ENCODE measurements around the gene IFIT1B. TPM values are rescaled to one million over a fixed set of nuclear protein-coding genes. Genes with fewer than 3 reads are reported as not detected.

The IFIT1B gene
- total and polyA plus RNA-seq, 2 experiments from 2014 or later: not detected

DNA sequence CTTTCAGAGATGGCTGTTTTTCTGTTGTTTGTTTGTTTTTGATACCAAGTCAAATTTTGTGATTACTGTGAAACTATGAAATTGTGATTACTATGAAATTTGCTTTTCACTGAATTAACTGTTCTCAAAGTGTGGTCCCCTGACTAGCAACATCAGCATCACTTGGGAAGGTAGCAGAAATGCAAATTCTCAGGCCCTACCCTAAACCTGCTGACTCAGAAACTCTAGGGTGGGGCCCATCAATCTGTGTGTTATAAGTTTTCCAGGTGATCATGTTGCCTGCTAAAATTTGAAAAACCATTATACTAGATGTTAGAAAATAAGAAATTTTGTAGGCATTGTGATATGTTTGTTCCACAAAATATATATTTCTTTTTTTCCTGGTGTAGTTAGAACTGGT is 1.2 kb downstream of the IFIT1B start:
- Histone ChIP-seq H4K20me1 (ENCODE audit: insufficient read depth, poor library complexity, severe bottlenecking) (no peaks in the 10 kb centered on the region), H3K27ac (no peak overlapping the region), H3K9me2 (replicated peaks; ENCODE audit: insufficient read depth) (no peaks in the 10 kb centered on the region), H3K36me3 (replicated peaks; ENCODE audit: insufficient read depth, low read depth) (no peaks in the 10 kb centered on the region), H3K9me3 (ENCODE audit: low read depth) (no peaks in the 10 kb centered on the region), H3K79me2 (no peaks in the 10 kb centered on the region), H3K4me2 (no peak overlapping the region), H3K27me3 (no peaks in the 10 kb centered on the region), H3K4me1 (ENCODE audit: insufficient read depth) (peaks cover 14% of the 10 kb centered on the region), H3K4me3 (no peak overlapping the region), H2AFZ (no peak overlapping the region)
- TF ChIP-seq EZH2phosphoT487 (IDR thresholded peaks at IDR 0.05; ENCODE audit: low read depth, severe bottlenecking, unreplicated experiment) (no peak), EZH2 (IDR thresholded peaks at IDR 0.05; ENCODE audit: borderline replicate concordance) (no peak)
- TF ChIP-seq, protein P1, sequence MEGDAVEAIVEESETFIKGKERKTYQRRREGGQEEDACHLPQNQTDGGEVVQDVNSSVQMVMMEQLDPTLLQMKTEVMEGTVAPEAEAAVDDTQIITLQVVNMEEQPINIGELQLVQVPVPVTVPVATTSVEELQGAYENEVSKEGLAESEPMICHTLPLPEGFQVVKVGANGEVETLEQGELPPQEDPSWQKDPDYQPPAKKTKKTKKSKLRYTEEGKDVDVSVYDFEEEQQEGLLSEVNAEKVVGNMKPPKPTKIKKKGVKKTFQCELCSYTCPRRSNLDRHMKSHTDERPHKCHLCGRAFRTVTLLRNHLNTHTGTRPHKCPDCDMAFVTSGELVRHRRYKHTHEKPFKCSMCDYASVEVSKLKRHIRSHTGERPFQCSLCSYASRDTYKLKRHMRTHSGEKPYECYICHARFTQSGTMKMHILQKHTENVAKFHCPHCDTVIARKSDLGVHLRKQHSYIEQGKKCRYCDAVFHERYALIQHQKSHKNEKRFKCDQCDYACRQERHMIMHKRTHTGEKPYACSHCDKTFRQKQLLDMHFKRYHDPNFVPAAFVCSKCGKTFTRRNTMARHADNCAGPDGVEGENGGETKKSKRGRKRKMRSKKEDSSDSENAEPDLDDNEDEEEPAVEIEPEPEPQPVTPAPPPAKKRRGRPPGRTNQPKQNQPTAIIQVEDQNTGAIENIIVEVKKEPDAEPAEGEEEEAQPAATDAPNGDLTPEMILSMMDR (IDR thresholded peaks at IDR 0.05; ENCODE audit: poor library complexity): no peak
- no peak for DNase-seq (ENCODE audit: low spot score)

- WGBS (ENCODE audit: low lambda C conversion rate, missing lambda C conversion rate): 88% methylated on average over 1 of the region's 1 CpG
- Histone ChIP-seq H3K27me3 (no peaks in the 10 kb centered on the region), H3K27ac (no peak overlapping the region), H3K4me2 (no peak overlapping the region), H3K36me3 (replicated peaks; ENCODE audit: insufficient read depth, low read depth) (no peaks in the 10 kb centered on the region), H3K4me1 (ENCODE audit: insufficient read depth) (no peaks in the 10 kb centered on the region), H2AFZ (no peak overlapping the region), H3K9me3 (ENCODE audit: low read depth) (no peaks in the 10 kb centered on the region), H3K4me3 (no peak overlapping the region), H3K79me2 (no peaks in the 10 kb centered on the region), H4K20me1 (ENCODE audit: insufficient read depth, poor library complexity, severe bottlenecking) (no peaks in the 10 kb centered on the region), H3K9me2 (replicated peaks; ENCODE audit: insufficient read depth) (no peaks in the 10 kb centered on the region)
- DNase-seq (ENCODE audit: low spot score): no peak
- TF ChIP-seq, protein P1 (IDR thresholded peaks at IDR 0.05; ENCODE audit: poor library complexity): no peak
- TF ChIP-seq EZH2 (IDR thresholded peaks at IDR 0.05; ENCODE audit: borderline replicate concordance) (no peak), EZH2phosphoT487 (IDR thresholded peaks at IDR 0.05; ENCODE audit: low read depth, severe bottlenecking, unreplicated experiment) (no peak)
Measured at GRCh38 chr10:89382757-89383156, 4.9 kb downstream of the IFIT1B start.

- no peak overlapping the region for H3K4me3 ChIP-seq
- H4K20me1 ChIP-seq (ENCODE audit: insufficient read depth, poor library complexity, severe bottlenecking): no peaks in the 10 kb centered on the region
- no peaks in the 10 kb centered on the region for H3K79me2 ChIP-seq
- no peak overlapping the region for H2AFZ ChIP-seq
- H3K4me2 ChIP-seq: no peak overlapping the region
- 91% methylated on average over 4 of the region's 4 CpGs for WGBS (ENCODE audit: low lambda C conversion rate, missing lambda C conversion rate)
- DNase-seq (ENCODE audit: low spot score): no peak
- H3K27me3 ChIP-seq: no peaks in the 10 kb centered on the region
- no peaks in the 10 kb centered on the region for H3K36me3 ChIP-seq (replicated peaks; ENCODE audit: insufficient read depth, low read depth)
- no peaks in the 10 kb centered on the region for H3K9me2 ChIP-seq (replicated peaks; ENCODE audit: insufficient read depth)
- H3K27ac ChIP-seq: no peak overlapping the region
- TF ChIP-seq EZH2 (IDR thresholded peaks at IDR 0.05; ENCODE audit: borderline replicate concordance) (no peak), EZH2phosphoT487 (IDR thresholded peaks at IDR 0.05; ENCODE audit: low read depth, severe bottlenecking, unreplicated experiment) (no peak)
- TF ChIP-seq, protein P1 (IDR thresholded peaks at IDR 0.05; ENCODE audit: poor library complexity): no peak
- H3K9me3 ChIP-seq (ENCODE audit: low read depth): no peaks in the 10 kb centered on the region
- no peaks in the 10 kb centered on the region for H3K4me1 ChIP-seq (ENCODE audit: insufficient read depth)
Measured at GRCh38 chr10:89384474-89385340, 6.9 kb downstream of the IFIT1B start.
